Measurements from ENCODE around the gene CDKAL1.

DNA sequence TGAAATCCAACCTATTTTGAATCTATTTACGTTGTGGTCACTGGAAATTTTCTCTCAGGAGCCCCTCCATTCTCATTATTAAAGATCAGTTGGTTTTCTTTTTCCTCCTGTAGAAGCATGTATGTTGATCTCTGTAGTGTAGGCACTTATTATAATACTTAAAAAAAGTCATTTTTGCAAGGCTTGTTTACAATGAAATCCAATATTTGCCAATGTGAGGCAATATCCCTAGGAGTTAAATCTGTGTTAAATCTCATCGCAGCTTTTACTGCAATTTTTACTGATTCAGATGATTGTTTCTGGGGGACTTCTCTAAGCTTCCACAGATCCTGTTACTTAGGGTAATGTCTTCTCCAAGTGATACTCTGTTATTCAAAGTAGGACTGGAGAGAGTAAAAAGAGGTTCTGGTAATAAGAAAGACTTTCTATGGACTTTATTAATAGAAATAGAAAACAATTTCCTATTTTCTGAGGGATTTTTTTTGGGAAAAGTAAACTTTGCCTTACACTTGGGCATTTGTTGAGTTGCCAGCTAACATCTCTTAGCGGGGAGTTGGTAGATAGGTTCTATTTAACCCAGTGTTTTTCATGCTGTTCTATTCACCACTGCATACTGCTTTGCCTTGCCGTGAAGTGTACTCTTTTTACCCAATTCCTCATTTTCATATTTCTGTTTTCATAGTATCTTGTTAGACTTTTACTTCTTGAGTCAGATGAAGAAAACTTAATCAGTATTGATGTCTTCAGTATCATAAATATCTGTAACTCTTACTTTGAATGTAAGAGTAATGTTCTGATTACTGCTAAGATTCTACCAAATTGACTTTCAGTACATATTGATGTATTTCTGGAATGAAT lies 48.6 kb downstream of the CDKAL1 start:
- TF ChIP-seq, protein P1, sequence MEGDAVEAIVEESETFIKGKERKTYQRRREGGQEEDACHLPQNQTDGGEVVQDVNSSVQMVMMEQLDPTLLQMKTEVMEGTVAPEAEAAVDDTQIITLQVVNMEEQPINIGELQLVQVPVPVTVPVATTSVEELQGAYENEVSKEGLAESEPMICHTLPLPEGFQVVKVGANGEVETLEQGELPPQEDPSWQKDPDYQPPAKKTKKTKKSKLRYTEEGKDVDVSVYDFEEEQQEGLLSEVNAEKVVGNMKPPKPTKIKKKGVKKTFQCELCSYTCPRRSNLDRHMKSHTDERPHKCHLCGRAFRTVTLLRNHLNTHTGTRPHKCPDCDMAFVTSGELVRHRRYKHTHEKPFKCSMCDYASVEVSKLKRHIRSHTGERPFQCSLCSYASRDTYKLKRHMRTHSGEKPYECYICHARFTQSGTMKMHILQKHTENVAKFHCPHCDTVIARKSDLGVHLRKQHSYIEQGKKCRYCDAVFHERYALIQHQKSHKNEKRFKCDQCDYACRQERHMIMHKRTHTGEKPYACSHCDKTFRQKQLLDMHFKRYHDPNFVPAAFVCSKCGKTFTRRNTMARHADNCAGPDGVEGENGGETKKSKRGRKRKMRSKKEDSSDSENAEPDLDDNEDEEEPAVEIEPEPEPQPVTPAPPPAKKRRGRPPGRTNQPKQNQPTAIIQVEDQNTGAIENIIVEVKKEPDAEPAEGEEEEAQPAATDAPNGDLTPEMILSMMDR (IDR thresholded peaks at IDR 0.05; ENCODE audit: low read depth, low read length, missing input control), result no peak
- TF ChIP-seq, protein P2, sequence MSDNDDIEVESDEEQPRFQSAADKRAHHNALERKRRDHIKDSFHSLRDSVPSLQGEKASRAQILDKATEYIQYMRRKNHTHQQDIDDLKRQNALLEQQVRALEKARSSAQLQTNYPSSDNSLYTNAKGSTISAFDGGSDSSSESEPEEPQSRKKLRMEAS (IDR thresholded peaks at IDR 0.05), result no peak
- no peak for TF ChIP-seq RAD21 (IDR thresholded peaks at IDR 0.05)
- no peak for TF ChIP-seq TAF1 (conservative IDR thresholded peaks at IDR 0.05)
- TF ChIP-seq SP1 (IDR thresholded peaks at IDR 0.05), result no peak

Measured in liver (tissue), 3 donors.